Measurements from ENCODE around the gene FHDC1. TPM values are rescaled to one million over a fixed set of nuclear protein-coding genes. Genes with fewer than 3 reads are reported as not detected.
A peak's percentile ranks its signal among the peaks of the same experiment; 100 is the strongest.

FHDC1 gene
- total RNA-seq, 1 donor from 2014 or later, result 5.7 TPM

DNA sequence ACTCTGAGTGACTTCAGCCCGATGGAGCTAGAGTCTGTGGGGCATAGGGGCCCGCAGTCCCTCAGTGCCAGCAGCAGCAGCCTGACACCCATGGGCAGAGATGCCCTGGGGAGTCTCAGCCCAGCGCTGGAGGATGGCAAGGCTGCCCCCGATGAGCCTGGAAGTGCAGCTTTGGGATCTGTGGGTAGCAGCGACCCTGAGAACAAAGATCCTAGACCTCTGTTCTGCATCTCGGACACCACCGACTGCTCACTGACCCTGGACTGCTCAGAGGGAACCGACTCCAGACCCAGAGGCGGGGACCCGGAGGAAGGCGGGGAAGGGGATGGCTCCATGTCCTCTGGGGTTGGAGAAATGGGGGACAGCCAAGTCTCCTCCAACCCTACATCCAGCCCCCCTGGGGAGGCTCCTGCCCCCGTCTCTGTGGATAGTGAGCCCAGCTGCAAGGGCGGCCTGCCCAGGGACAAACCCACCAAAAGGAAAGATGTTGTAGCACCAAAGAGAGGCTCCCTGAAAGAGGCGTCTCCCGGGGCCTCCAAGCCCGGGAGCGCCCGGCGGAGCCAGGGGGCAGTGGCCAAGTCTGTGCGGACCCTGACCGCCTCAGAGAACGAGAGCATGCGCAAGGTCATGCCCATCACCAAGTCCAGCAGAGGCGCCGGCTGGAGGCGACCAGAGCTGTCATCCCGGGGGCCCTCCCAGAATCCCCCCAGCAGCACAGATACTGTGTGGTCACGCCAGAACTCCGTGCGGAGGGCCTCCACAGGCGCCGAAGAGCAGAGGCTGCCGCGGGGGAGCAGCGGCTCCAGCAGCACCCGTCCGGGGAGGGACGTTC is 39.5 kb downstream of the FHDC1 start:
- no peak for DNase-seq (ENCODE audit: low spot score in 2 of 2)
- no peak for FAIRE-seq

- FAIRE-seq (no peak), DNase-seq (ENCODE audit: low spot score in 2 of 2) (no peak)
Observed at GRCh38 chr4:152976212-152976761, 40.2 kb downstream of the FHDC1 start.

DNA sequence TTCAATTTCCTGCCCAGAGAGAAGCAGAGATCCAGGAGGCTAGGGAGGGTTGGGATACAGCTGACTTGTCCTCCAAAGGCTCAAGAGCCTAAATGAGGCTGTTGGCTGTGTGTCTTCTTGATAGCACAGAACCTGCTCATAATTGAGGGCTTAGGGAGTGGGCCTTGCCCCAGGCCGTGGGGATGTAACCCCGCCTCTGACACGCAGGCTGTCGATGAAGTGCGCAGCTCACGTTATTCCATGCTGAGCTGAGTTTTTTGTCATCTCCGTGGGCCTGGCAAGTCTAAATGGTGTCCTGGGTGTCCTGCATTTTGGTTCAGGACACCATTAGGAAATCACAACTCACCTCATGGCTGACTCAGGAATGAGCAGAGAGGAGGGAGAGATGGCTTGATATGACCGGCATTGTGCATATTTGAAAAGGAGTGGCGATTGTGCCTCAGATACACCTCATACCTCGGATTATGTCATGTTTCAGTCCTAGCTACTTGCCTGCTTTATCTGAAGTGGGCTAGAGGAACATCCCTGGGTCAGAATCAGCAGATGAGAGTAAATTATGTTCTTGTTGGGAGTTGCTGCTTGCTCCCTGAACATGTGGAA is 43.7 kb downstream of the FHDC1 start:
- DNase-seq (ENCODE audit: low spot score in 2 of 2), result no peak
- no peak for FAIRE-seq

DNA sequence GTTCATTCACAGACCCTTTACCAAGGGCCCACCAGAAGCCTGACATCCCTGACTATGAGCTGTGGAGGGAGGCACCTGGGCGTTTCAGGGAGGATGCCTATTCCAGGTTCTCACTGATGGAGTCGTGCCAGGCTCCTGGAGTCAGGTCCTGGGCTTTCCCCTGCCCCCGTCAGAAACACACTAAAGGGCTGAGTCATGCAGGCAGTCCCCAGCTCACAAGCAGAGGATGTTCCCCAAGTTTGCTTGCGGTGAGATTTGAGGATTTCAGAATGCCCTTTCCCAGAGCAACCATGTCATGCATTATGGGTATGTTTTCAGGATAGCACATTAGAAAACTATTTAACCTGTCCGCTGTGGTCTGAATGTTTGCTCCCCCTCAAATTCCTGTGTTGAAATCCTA is 45.2 kb downstream of the FHDC1 start:
- FAIRE-seq, result no peak

GRCh38 chr4:152981842-152982241 is 45.7 kb downstream of the FHDC1 start:
- no peak for DNase-seq (ENCODE audit: low spot score in 2 of 2)

More for the DNA sequence above, 45.2 kb downstream of the FHDC1 start:
- DNase-seq (ENCODE audit: low spot score in 2 of 2), result no peak

DNA sequence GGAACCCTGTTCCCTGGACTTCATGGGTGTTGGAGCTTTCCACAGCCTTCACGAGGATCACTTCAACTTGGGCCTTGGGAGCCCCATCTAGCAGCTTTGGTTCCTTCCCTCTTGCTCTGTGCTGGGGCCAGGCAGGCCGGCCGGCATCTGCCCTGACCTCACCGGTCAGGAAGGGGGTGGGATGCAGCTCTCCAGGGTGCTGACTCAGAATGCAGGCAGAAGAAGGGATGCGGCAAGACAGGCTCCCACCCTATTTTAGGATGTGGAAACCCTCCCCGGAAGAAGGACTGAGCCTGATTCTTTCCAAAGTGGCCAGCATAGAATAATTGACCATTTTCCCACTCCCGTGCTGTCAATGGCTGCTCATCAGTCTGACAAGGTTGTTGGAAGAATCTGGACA is 47.1 kb downstream of the FHDC1 start:
- FAIRE-seq, result no peak
- DNase-seq (ENCODE audit: low spot score in 2 of 2), result no peak

More at GRCh38 chr4:152981842-152982241, 45.7 kb downstream of the FHDC1 start:
- no peak for FAIRE-seq

DNA sequence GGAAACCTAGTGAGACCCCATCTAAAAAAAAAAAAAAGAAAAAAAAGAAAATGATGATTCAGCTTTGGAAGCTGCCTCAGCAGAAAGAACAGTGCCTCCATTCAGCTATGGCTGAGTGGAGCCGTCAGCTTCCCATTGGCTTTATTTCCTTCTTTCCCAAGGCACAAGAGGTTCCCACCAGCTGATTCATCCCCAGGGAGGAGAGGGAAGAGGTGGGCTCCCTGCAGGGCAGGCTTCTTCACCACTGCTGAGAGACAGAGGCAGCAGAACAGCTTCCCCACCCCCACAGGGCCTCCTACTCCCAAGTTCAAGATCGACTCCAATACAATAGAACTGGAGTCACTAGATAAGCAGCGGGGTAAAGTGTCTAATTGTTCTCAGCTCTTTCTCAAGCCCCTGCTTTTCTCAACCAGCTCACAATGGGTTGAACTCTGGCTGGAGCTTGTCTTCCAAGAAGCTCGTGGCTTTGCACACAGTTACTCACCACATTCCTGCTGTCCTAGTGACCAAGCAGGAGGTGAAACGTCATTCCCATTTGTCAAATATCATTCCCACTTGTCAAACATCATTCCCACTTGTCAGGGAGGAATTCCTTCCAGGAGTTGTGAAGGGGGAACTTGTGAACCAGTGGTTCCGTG is 47.8 kb downstream of the FHDC1 start:
- peak in 1 of 2 donors; percentile 49 for DNase-seq (ENCODE audit: low spot score in 2 of 2)

GRCh38 chr4:152988721-152989553 is 52.8 kb downstream of the FHDC1 start:
- no peak for FAIRE-seq
- no peak for DNase-seq (ENCODE audit: low spot score in 2 of 2)

More for the DNA sequence above, 47.8 kb downstream of the FHDC1 start:
- no peak for FAIRE-seq

GRCh38 chr4:152989554-152989970 is 53.4 kb downstream of the FHDC1 start:
- FAIRE-seq (no peak), DNase-seq (ENCODE audit: low spot score in 2 of 2) (no peak)

GRCh38 chr4:152990471-152991131 is 54.5 kb downstream of the FHDC1 start:
- DNase-seq (ENCODE audit: low spot score in 2 of 2) (no peak), FAIRE-seq (no peak)

DNA sequence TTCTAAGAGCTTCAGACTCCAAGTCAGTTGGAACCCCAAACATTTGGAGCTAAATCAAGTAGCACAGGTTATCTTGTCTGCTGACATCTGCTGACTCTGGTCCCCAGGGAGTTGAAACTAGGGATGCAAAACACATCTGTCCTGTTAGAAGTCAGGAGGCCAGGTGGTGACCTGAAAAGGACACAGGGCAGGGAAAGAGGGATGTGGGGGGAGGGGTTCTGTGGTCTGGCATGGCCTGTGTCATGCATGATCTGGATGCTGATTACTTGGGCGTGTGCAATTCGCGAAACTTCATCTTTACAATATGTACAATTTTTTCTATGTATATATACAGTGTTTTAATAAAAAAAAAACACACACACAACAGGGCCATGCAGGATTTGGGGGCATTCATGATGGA is 55.3 kb downstream of the FHDC1 start:
- FAIRE-seq, result no peak

DNA sequence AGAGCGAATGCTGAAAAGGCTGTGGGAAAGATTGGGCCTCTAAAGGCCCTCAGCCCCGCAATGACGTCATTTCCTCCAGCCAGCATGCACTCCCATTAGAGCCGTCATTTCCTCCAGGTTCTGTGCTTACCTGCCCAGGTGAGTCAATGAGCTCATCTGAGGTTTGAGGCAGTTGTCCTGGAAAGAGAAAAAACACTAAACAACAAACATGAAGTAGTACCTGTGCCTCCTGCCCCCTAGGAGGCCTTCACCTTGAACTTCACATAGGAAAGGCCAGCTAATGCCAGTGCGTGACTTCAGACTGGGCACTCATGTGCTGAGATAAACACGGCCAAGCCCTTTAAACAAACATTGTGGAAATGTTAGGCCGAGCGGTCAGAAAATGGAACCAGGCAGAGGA is 55.9 kb downstream of the FHDC1 start:
- DNase-seq (ENCODE audit: low spot score in 2 of 2) (no peak), FAIRE-seq (no peak)

More for the DNA sequence above, 55.3 kb downstream of the FHDC1 start:
- no peak for DNase-seq (ENCODE audit: low spot score in 2 of 2)

- FAIRE-seq (no peak), DNase-seq (ENCODE audit: low spot score in 2 of 2) (no peak)
Observed at GRCh38 chr4:152992466-152992865, 56.3 kb downstream of the FHDC1 start.

DNA sequence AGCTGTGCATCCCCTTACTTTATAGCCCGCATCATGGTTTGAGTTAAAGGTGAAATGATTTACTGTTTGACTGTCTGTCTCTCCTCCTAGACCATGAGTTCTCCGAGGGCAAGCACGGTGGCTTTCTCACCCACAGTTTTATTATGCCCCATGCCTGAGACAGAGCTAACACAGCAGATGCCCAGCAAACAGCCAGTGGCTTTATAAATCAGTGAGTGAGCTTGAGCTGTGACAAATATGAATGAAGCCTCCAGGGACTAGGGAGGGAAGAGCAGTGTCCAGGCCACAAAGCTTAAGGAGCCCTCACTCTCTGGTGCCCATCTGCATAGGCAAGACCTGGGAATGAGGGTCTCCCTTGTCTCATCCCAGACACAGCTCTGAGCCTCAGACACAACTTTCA is 57.9 kb downstream of the FHDC1 start:
- FAIRE-seq (no peak), DNase-seq (ENCODE audit: low spot score in 2 of 2) (no peak)

DNA sequence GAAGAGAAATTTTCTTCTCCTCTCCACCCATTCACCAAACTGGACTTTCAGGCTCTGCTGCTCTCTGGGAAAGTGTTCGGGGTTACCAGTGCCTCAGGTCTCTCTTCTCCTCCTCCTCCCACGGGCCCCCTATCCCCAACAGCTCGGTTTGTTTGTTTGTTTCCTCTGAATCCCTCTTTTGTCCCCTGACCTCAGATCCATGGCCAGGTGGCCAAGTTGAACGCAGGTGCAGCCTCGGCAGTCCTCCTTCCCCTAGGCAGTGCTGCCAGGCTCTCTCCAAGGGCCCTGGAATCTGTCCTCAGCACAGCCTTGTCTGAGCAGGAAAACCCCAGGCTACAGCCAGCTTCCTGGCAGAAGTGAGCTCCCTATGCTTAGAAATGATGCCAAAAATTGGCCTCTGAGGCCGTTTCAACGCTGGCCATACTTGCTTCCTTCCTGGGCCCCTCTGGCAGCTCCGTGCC is 60.0 kb downstream of the FHDC1 start:
- no peak for FAIRE-seq
- no peak for DNase-seq (ENCODE audit: low spot score in 2 of 2)

GRCh38 chr4:152996672-152997071 is 60.5 kb downstream of the FHDC1 start:
- DNase-seq (ENCODE audit: low spot score in 2 of 2) (no peak), FAIRE-seq (no peak)

DNA sequence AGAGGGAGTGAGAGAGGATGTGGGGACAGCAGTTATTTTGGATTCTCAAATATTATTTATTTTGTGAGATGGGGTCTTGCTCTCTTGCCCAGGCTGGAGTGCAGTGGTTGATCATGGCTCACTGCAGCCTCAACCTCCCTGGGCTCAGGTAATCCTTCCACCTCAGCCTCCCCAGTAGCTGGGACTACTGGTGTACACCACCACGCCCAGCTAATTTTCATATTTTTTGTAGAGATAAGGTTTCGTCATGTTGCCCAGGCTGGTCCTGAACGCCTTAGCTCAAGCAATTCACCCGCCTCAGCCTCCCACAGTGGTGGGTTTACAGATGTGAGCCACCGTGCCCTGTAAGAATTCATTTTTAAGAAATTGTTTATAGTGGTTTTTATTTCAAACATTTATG is 61.2 kb downstream of the FHDC1 start:
- FAIRE-seq (no peak), DNase-seq (ENCODE audit: low spot score in 2 of 2) (no peak)

GRCh38 chr4:152997771-152998487 is 61.8 kb downstream of the FHDC1 start:
- no peak for FAIRE-seq
- no peak for DNase-seq (ENCODE audit: low spot score in 2 of 2)

DNA sequence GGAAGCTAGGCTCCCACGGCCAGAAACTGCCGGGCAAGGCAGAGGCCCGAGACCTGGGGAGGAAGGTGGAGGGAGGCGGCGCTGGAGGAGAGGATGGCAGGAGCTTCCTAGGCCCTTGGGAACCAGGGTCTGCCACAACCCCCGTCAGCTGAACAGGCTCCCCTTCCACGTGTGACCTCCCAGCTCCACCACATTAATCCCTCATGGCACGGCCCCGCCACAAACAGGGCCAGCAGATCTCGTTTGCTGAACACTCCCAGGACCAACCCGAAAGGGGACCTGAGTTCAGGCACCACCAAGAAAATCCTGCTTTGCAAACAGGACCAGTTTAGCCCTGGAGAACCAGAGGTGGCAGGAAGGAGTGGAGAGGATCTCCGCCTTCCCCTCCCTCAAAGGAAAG is 62.7 kb downstream of the FHDC1 start:
- FAIRE-seq (no peak), DNase-seq (ENCODE audit: low spot score in 2 of 2) (no peak)
